SK-N-MC (cell line): ENCODE data around the gene APMAP.

Experiments used
- EZH2 ChIP-seq: fragments of 200-600 bp; sonication (generic); IDR thresholded peaks from one replicate; pipeline ENCODE4 v1.6.1; 2017; ENCODE audit warnings: antibody characterized with exemption
- POLR2AphosphoS5 ChIP-seq: IDR thresholded peaks from 2 replicates; pipeline ENCODE4 v1.6.1; 2012; ENCODE audit warnings: mild to moderate bottlenecking, low read depth, low read length, borderline replicate concordance

DNA sequence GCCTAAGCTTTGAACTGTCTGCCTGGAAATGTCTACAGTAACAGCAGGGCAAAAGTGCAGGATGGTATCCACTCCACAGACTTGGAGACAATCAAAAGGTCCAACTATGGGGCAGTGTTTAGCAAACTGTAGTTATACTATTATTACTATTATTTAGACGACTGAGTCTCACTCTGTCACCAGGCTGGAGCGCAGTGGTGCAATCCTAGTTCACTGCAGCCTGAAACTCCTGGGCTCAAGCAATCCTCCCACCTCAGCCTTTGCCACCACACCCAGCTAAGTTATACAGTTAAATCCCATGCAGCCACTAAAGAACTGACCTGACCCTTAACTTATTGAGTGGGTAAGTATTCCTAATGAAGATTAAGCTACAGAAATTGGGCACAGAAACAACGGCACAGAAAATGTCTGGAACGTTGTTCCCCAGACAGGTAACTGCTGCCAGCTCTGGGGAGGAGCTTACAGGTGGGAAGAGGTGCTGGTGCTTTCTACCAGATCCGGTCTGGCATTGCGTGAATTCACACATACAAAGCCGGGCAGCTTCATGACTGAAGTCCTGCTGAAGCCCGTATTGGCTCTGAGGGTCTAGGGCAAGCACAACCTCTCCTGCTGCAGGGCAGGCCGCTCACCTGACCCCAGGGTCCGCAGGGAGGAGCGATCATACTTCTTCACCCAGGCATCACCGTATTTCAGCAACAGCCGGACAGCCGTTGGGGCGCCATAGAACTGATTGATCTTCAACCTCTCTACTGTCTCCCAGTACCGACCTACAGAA, 27.0 kb upstream of the APMAP start:
- TF ChIP-seq EZH2, result no peak
- no peak for TF ChIP-seq POLR2AphosphoS5
